ENCODE measurements around the gene E4F1.
"Not testable (repeated sequence)": the region's sequence is repeated elsewhere in the genome, so short reads cannot be mapped to it uniquely, and the experiment has no call there.

The E4F1 gene

DNA sequence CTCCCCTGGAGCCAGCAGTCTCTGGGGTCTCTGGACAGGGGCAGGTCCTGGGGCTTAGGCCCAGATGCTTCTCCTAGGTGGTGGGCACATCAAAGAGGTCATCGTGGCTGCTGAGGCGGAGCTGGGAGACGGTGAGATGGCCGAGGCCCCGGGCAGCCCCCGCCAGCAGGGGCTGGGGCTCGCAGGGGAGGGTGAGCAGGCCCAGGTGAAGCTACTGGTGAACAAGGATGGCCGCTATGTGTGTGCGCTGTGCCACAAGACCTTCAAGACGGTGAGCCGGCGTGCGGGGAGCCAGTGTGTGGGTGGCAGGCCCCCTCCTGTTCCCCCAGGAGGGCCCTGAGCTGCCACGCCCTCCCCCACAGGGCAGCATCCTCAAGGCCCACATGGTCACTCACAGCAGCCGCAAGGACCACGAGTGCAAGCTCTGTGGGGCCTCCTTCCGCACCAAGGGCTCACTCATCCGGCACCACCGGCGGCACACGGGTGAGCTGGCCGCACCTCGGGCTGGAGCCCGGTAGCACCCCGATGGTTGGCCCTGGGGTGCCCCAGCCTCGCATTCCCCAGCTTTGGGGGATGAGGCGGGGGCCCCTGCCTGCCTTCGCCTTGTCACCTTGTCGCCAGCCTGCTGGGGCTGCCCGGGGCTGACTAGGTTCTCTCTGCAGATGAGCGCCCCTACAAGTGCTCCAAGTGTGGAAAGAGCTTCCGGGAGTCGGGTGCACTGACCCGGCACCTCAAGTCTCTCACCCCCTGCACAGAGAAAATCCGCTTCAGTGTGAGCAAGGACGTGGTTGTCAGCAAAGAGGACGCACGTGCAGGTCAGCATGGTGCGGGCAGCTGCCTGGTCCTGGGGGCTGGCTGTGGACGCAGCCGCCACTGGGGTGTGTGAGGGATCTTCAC, 9.0 kb downstream of the E4F1 start:
- DNase-seq, result no peak

GRCh38 chr16:2233046-2233775, 9.8 kb downstream of the E4F1 start:
- no peak for DNase-seq

- DNase-seq, result no peak
These were observed 10.8 kb downstream of the E4F1 start for GRCh38 chr16:2233872-2234812.

- no peak for DNase-seq
These were observed 11.4 kb downstream of the E4F1 start for GRCh38 chr16:2234813-2235170.

DNA sequence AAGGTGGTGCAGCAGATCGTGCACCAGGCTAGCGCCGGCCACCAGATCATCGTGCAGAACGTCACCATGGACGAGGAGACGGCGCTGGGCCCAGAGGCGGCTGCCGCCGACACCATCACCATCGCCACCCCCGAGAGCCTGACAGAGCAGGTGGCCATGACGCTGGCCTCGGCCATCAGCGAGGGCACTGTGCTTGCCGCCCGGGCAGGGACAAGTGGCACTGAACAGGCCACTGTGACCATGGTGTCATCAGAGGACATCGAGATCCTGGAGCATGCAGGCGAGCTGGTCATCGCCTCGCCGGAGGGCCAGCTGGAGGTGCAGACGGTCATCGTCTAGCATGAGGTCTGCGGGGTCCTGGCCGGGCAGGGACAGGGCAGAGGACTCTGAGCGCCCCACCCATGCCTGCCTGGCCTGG, 11.9 kb downstream of the E4F1 start:
- DNase-seq, result no peak

DNA sequence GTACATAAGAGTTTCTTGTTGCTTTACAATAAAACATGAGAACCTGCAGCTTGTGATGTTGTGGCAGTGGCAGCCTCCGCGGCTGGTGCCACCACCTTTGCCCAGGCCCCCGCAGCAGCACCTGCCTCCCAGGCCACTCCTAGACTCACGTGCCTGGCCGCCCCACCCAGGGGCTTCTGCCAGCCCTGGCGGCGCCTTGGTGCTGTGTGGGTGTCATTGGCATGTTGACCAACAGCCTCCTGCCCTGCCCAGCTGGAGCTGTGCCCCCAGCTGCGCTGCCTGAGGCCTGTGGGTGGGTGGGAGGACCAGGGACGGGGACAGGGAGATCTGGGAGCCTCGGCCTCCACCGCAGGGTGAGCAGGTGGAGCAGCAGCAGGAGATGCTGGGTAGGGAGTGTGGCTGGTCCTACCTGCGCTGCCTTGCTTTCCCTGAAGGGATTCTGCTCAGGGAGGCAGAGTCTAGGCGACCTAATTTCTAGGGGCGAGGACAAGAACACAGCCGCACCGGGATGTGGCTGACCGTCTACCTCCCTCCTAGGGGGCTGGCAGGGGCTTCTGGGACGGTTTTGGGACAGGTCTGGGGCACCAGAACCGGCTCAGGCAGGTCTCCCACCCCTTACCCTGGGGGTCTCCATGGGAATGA, 12.4 kb downstream of the E4F1 start:
- no peak for DNase-seq

DNA sequence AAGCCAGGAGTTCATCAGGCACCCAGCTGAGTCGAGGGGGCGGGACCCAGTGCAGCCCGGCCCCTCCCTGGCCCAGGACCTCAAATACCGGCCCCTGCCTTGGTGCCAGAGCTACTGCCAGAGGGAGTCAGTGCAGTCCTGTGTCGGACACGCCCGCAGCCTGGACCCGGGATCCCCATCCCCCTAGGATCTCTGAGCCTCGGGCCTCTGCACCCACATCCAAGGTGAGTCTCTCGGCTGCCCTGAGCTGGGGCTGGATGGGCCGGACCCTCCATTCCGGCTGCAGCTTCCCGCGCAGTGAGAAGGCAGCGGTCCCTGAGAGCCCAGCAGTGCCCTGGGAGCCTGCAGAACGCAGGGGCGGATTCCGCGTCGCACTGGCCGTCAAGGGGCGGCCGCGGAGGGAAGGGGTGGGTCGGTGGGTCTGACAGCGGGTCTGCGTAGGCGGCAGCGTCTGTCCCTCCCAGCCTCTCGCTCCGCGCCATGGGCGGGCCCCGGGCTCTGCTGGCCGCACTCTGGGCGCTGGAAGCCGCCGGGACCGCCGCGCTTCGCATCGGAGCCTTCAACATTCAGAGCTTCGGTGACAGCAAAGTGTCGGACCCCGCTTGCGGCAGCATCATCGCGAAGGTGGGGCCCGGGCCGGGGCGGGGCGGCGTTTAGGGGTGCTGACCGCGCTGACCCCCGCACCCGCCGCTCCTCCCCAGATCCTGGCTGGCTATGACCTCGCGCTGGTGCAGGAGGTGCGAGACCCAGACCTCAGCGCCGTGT, 13.1 kb downstream of the E4F1 start, which contains the start of gene DNASE1L2:
TSS of gene DNASE1L2 (plus strand) at position 108 of the 765 bp plus-strand sequence. CDS start at position 481, 373 bp downstream.
- DNase-seq, result no peak

DNA sequence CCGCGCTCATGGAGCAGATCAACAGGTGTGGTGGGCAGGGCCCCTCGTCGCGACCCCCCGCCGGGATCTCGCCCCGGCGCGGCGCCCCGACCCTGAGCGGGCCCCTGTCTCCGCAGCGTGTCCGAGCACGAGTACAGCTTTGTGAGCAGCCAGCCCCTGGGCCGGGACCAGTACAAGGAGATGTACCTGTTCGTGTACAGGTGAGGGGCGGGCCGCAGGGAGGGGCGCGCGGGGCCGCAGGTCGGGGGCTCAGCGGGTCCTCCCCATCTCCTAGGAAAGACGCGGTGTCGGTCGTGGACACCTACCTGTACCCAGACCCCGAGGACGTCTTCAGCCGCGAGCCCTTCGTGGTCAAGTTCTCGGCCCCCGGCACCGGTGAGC, 13.7 kb downstream of the E4F1 start:
- no peak for DNase-seq

DNA sequence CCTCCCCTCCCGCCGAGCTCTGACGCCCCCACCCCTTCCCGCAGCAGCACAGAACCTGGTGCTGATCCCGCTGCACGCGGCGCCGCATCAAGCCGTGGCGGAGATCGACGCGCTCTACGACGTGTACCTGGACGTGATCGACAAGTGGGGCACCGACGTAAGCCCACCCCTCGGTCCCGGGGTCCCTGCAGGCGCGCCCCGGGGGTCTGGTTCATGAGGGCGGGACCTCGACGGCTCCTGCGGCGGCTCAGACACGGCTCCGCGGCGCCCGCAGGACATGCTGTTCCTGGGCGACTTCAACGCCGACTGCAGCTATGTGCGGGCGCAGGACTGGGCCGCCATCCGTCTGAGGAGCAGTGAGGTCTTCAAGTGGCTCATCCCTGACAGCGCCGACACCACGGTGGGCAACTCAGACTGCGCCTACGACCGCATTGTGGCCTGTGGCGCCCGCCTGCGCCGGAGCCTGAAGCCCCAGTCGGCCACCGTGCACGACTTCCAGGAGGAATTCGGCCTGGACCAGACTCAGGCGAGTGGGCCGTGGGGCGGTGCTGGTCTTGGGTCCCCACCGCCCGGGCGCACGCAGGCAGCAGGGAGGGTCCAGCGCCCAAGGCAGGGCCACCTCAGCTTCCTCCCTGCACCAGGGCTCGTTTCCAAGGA, 14.2 kb downstream of the E4F1 start:
- DNase-seq, result no peak

GRCh38 chr16:2238150-2238837, 14.9 kb downstream of the E4F1 start:
- DNase-seq, result no peak

GRCh38 chr16:2238838-2239675, 15.7 kb downstream of the E4F1 start:
- DNase-seq, result no peak

GRCh38 chr16:2240331-2240730, 16.9 kb downstream of the E4F1 start:
- not testable (repeated sequence) for DNase-seq

GRCh38 chr16:2242598-2242997, 19.2 kb downstream of the E4F1 start:
- no peak for DNase-seq

DNA sequence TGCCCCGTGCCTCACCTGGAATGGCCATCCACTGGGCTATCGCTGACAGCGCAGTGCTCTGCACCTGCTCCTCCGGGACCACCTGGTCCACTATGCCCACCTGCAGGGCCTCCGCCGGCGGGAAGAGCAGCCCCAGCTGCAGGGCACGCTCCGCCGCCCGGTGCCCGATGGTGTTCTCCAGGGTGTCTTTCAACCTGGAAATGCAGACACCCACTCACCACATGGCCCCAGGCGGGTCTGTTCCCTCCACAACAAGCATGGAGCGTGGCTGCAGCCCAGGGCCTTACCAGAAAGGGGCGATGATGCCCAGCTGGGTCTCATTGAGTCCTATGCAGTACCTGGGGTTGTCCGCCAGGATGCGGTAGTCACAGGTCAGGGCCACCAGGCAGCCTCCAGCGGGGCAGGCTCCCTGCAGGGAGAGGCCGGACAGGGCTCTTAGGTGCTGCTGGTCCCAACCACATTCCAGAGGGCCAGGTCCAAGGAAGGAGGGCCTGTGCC, 19.7 kb downstream of the E4F1 start:
- DNase-seq, result no peak

DNA sequence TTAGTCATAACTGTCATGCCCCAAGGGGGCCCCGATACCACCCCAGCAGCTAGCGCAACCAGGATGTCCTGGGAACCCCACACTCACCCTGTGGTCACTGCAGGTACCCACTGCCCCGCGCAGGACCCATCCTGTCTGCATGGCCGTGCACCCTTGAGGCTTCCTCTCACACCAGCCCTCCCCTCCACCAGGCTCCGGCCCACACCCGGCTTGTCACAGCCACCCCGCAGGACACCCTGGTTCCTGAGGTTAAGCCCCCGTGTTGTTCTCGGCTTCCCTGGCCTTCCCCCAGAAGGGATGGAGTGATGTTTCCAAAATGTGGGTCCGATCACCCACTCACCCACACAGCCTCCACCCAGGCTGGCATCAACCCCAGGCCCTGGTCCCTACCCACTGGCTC, 20.4 kb downstream of the E4F1 start:
- no peak for DNase-seq

DNA sequence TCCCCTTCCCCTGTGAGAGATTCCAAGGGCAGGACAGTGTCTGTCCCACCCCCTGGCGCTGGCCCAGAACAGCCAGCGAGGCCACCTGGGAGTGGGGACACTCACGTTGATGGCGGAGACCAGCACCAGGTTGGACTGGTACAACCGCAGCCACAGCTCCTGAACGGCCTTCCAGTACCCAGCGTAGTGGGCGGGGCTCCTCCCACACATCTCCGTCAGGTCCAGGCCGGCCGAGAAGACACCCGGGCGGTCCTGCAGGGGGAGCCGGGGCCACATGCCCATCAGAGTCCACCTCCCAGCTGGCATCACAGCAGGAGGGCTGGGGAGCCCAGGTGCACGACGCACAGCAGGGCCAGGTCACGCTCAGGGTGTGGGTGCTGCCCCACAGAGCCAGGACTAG, 20.9 kb downstream of the E4F1 start:
- DNase-seq, result no peak

DNA sequence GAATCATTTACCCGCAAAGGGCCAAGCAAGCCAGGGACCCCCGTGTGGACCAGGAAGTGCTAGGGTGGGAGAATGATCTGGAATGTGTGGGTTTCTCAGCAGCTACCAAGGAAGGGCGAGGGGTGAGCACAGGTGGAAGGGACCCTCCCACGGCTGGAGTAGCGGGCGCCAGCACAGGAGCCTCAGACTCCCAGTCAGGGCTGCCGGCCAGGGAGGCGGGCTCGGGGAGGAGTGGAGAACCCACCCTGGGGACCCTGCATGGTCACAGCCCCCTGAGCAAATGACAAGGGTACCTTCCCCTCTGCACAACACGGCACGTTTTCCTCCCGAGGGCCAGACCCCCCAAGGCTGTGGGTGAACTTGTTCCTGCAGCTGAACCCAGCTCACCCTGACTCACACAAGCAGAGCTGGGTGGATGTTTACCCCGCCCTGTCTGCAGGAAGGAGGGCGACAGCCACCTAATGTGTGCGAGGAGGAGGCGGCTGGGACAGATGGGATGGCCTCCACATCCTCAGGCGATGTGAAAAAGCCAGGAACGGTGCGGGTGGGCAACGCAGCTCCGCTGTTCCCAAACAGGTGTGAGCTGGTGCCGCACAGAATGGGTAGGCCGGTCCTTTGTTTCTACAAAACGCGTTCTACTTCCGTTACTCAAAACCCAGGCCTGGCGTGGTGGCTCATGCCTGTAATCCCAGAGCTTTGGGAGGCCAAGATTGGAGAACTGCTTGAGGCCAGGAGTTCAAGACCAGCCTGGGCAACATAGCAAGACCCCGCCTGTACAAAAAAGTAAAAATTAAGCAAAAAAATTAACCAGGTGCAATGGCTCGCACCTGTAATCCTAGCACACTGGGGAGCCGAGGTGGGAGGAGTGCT, 21.8 kb downstream of the E4F1 start:
- no peak for DNase-seq

DNA sequence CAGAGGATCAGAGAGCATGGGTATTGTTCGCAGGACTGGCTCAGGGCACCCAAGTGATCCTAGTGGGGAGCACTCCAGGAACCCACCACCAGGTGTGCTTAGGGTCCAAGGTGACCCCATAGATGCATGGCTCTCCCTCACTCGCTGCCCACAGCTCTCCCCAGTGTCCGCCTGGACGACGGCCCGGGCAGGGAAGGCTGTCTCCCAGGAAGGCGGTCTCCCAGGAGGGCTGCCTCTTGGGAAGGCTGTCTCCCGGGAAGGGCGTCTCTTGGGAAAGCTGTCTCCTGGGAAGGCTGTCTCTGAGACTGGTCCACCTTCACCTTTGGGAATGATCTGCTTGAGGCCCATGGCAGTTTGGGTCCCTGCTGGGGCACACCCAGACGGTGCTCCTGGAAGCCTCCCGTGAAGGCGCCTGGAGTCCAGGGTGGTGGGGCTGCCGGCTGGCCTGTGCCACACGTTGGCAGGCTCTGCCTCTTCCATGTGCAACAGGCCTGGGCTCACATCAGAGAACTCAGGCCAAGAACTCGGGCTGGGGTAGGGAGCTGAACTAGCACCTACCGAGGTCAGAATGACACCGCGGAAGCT, 23.0 kb downstream of the E4F1 start:
- DNase-seq, result no peak

Measured in SHP77 (cell line).